Measurements from ENCODE around the gene BRD8.
"Not testable (repeated sequence)": the region's sequence is repeated elsewhere in the genome, so short reads cannot be mapped to it uniquely, and the experiment has no call there.

BRD8 gene

GRCh38 chr5:138160706-138161105 lies 17.7 kb downstream of the BRD8 start:
- no peak for DNase-seq

DNA sequence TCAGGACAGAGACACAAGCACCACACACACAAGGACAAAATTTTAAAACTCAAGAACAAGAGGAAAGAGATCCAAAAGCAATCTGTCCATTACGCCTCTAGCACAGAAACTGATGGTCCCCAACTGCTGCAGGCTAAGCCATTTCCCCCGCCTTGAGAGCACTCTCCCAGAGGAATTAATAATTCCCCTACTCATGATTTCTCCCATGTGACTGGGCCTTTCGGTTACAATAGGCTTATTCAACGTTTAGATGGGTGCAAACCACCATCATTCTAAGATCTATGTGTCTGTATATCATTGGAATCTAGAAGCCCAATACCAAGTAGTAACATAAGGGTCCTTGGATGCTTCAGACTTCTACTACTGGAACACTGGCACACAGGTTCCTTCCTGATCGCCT lies 18.8 kb downstream of the BRD8 start:
- DNase-seq, result no peak

GRCh38 chr5:138157626-138158025 lies 20.8 kb downstream of the BRD8 start:
- no peak for DNase-seq

- DNase-seq, result not testable (repeated sequence)
These were observed 22.5 kb downstream of the BRD8 start for GRCh38 chr5:138155977-138156376.

- DNase-seq, result no peak
These were observed 28.9 kb downstream of the BRD8 start for GRCh38 chr5:138149530-138149929.

GRCh38 chr5:138148811-138149210 lies 29.6 kb downstream of the BRD8 start:
- DNase-seq, result no peak

DNA sequence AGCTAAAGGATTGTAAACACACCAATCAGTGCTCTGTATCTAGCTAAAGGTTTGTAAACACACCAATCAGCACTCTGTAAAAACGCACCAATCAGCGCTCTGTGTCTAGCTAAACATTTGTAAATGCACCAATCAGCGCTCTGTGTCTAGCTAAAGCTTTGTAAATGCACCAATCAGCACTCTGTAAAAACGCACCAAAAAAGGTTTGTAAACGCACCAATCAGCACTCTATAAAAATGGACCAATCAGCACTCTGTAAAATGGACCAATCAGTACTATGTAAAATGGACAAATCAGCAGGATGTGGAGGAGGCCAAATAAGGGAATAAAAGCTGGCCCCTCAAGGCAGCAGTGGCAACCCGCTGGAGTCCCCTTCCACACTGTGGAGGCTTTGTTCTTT lies 34.9 kb downstream of the BRD8 start:
- DNase-seq, result not testable (repeated sequence)

- DNase-seq, result no peak
These were observed 36.7 kb downstream of the BRD8 start for GRCh38 chr5:138141734-138142133.

DNA sequence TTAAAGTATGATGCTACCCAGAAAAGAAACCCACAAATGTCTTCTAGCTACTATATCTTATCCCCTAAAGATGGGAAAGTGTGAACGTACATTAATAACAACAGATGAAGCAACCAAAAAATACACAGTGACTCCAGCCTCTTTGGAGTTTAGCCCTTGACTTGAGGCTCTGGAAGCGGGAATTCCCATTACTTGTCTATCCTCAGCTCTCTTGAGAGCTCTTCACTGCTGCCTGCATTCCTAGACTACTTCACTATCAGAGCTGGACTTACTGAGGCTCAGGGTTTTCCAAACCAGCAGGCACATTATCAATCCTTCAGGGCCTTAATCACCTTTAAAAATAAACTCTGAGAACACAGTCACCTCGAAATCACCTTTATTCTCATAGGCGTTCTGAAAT lies 38.2 kb downstream of the BRD8 start:
- DNase-seq, result no peak

- DNase-seq, result no peak
These were observed 38.7 kb downstream of the BRD8 start for GRCh38 chr5:138139781-138140090.

GRCh38 chr5:138138949-138139780 lies 39.3 kb downstream of the BRD8 start, which contains the start of gene NME5:
Gene NME5, minus strand, starts transcription at chr5:138139428. Its CDS starts 648 bp downstream, at chr5:138138780.
- DNase-seq, result no peak

- no peak for DNase-seq
These were observed 45.9 kb downstream of the BRD8 start for GRCh38 chr5:138132543-138132942.

- no peak for DNase-seq
These were observed 49.1 kb downstream of the BRD8 start for GRCh38 chr5:138129347-138129746.

DNA sequence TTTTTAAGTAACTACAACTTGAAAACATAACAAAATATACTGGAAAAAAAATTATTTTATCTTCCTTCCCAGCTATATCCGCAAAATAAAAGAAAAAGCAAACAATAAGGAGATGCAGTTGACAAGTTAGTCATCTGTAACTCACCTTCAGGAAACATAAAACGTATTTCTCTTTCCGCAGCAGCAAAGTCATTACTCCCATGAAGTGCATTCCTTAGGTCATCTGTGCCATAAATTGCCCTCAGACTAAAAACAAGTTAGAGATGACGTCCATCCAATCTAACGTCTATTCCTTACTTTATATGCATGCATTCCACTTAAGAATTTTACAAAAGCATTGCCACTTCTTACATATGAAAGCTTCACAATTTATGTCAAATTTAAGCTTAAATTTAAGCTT lies 50.1 kb downstream of the BRD8 start:
- DNase-seq, result no peak

GRCh38 chr5:138115254-138115653 lies 63.2 kb downstream of the BRD8 start:
- no peak for DNase-seq

GRCh38 chr5:138111937-138112336 lies 66.5 kb downstream of the BRD8 start:
- no peak for DNase-seq

DNA sequence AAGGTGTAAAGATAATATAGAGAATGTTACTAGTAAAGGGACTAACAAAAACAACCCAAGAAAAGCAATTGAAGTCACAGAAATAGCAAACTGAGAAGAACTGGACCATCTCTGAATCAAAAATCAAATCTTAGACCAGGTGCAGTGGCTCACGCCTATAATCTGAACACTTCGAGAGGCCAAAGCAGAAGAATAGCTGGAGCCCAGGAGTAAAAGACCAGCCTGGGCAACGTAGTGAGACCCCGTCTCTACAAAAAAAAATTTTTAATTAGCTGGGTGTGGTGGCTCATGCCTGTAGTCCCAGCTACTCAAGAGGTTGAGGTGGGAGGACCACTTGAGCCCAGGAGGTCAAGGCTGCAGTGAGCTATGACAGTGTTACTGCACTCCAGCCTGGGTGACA lies 67.2 kb downstream of the BRD8 start:
- no peak for DNase-seq

DNA sequence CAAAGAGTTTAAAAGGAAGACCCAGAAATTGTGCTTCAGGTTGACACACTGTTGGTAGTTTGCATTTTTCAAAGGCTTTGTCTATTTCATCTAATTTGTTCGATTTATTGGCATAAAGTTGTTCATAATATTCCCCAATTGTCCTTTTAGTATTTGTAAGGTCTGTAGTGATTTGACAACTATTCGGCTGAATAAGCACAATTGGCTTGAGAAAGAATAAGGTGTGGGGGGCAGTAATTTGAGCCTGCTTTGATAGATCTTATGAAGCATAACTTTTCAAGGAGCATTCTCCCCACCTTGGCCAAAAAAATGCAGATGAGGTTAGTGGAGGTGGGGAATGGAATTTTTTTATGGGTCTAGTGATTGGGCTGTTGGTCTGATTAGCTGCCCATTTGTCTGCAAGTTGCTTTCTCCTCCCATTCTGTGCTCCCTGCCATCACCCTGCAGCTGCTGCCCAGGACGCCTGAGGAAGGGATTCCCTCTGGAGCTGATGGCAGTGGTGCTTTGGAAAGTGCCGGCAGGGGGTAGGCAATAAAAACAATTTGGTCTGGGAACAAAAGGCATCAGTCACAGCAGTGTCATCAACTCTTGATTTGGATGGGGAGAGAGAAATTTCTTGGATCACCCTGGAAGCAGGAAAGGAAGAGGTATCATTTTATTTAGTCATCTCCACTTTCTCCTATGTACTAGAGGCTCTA lies 68.0 kb downstream of the BRD8 start:
- no peak for DNase-seq

- DNase-seq, result no peak
These were observed 68.8 kb downstream of the BRD8 start for GRCh38 chr5:138109463-138110265.

GRCh38 chr5:138107213-138107612 lies 71.2 kb downstream of the BRD8 start:
- no peak for DNase-seq

GRCh38 chr5:138105709-138106108 lies 72.7 kb downstream of the BRD8 start:
- no peak for DNase-seq

DNA sequence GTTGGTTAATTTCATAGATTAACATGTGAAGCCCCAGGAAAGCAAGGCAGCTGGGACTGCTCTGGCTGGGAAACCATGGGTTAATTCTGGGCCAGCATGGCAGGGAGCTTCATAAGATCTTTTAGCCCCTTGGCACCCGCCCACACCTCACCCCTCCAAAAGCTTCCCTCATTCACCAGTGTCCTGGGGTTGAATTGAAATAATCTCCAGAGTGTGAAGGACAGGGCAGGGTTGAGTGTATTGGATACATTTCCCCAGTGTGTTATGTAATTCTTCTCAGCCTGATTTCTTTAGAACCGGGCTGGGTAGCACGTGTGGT lies 75.2 kb downstream of the BRD8 start:
- DNase-seq, result no peak

DNA sequence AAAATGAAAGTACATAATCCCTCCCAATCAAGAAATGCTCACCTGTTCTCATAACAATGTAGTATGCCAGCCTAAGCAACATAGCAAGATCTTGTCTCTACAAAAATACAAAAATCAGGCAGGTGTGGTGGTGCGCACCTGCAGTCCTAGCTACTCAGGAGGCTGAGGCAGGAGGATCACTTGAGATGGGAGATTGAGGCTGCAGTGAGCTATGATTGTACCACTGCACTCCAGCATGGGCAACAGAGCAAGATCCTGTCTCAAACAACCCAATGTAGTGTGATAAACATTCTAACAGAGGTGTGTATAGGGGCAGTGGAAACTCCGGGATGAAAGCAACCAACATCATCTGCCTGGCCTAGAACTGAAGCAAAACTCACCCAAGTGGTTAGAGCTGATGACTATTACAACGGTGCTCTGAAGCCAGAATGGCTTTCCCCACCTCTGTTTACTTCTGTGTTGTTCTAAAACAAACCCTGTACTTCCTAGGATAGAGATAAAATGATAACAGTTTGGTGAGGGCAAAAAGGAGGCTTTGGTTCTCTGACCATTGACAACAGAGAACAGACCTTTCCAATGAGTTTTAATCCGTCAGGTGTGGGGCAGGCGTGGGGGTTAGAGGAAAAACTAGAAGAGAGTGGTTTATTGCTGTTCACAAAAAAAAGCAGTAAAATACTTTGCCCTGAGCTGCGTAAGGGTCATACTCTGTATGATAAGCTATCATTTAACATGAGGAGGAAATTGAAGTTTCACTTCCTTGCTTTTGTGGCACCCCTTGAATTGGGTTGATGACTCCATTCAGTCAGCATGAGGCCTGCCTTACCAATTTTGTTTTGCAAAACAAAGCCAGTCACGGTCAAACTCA lies 75.7 kb downstream of the BRD8 start:
- DNase-seq, result no peak
